Liver (tissue), 3 donors: ENCODE measurements around the gene USP28.

ENCODE experiments used
- ATF3 ChIP-seq: IDR thresholded peaks from 2 replicates; pipeline ENCODE4 v1.6.1; 2016; ENCODE audit warnings: antibody characterized with exemption
- CTCF ChIP-seq: fragments of 150-350 bp; IDR thresholded peaks from 2 replicates; pipeline ENCODE4 v1.5.1; 2017; ENCODE audit warnings: improper control_type of control experiment, low read depth, low read length; ENCODE audit not compliant: missing input control
- EGR1 ChIP-seq, 2 donors: IDR thresholded peaks; 2 replicates each; pipeline ENCODE4 v1.6.1; 2016 to 2018; ENCODE audit warnings: antibody characterized with exemption in 2 of 2, low read depth in 2 of 2
- GABPA ChIP-seq, 2 donors: IDR thresholded peaks in 1 of 2; conservative IDR thresholded peaks in 1 of 2; 2 replicates each; pipeline ENCODE4 v1.6.1; 2016; ENCODE audit warnings: antibody characterized with exemption in 2 of 2, mild to moderate bottlenecking in 1 of 2, moderate library complexity in 1 of 2
- JUND ChIP-seq, 2 donors: IDR thresholded peaks; 2 replicates each; pipeline ENCODE4 v1.6.1; 2016; ENCODE audit warnings: antibody characterized with exemption in 2 of 2
- MAX ChIP-seq: IDR thresholded peaks from 2 replicates; pipeline ENCODE4 v1.6.1; 2016; ENCODE audit warnings: antibody characterized with exemption
- RAD21 ChIP-seq, 2 donors: IDR thresholded peaks; 2 replicates each; pipeline ENCODE4 v1.6.1; 2016; ENCODE audit warnings: antibody characterized with exemption in 2 of 2, mild to moderate bottlenecking in 2 of 2
- REST ChIP-seq: IDR thresholded peaks from 2 replicates; pipeline ENCODE4 v1.6.1; 2016; ENCODE audit warnings: antibody characterized with exemption, mild to moderate bottlenecking
- RXRA ChIP-seq, 2 donors: IDR thresholded peaks; 2 replicates each; pipeline ENCODE4 v1.6.1; 2017 to 2018; ENCODE audit warnings: antibody characterized with exemption in 2 of 2, mild to moderate bottlenecking in 1 of 2
- SP1 ChIP-seq: IDR thresholded peaks from 2 replicates; pipeline ENCODE4 v1.6.1; 2018; ENCODE audit warnings: antibody characterized with exemption, mild to moderate bottlenecking
- TAF1 ChIP-seq: conservative IDR thresholded peaks from 2 replicates; pipeline ENCODE4 v1.6.1; 2016; ENCODE audit warnings: antibody characterized with exemption, mild to moderate bottlenecking
- YY1 ChIP-seq: IDR thresholded peaks from 2 replicates; pipeline ENCODE4 v1.6.1; 2016; ENCODE audit warnings: antibody characterized with exemption, mild to moderate bottlenecking
- ZBTB33 ChIP-seq: IDR thresholded peaks from 2 replicates; pipeline ENCODE4 v1.6.1; 2016; ENCODE audit warnings: antibody characterized with exemption
- donor health status: healthy.
- donor health status: healthy.

- no peak for TF ChIP-seq REST
- TF ChIP-seq CTCF, result no peak
- no peak for TF ChIP-seq YY1
- TF ChIP-seq EGR1 (IDR thresholded peaks at IDR 0.05; ENCODE audit: low read depth in 2 of 2), result no peak
- TF ChIP-seq ATF3, result no peak
- no peak for TF ChIP-seq JUND (IDR thresholded peaks at IDR 0.05)
- TF ChIP-seq MAX, result no peak
- no peak for TF ChIP-seq RXRA (IDR thresholded peaks at IDR 0.05)
- TF ChIP-seq ZBTB33, result no peak
- TF ChIP-seq SP1, result no peak
- no peak for TF ChIP-seq RAD21 (IDR thresholded peaks at IDR 0.05)
- TF ChIP-seq GABPA (IDR thresholded peaks at IDR 0.05 in 1 of 2, conservative IDR thresholded peaks at IDR 0.05 in 1 of 2), result no peak
- TF ChIP-seq TAF1, result no peak
Measured at GRCh38 chr11:113808931-113809330, 66.4 kb downstream of the USP28 start.
